T47D (cell line): ENCODE results near the gene SEMA6A.

Source experiments
- DNase-seq, 2 experiments: peaks; one replicate each; pipeline versions ENCODE4 v3.0.0 to v3.0.0-alpha.2; 2011 to 2012; ENCODE audit warnings: low read depth in 1 of 2, low spot score in 1 of 2
- JUND ChIP-seq: IDR thresholded peaks from 2 replicates; pipeline ENCODE4 v1.6.1; 2012; ENCODE audit warnings: low read depth
- in situ Hi-C: cut with HindIII; loops from 2 replicates; pipeline ENCODE4 v1.10.0; 2016; ENCODE audit warnings: low sequenced_read_pairs, low pct_unique_long_range_greater_than_20kb

Gene SEMA6A

DNA sequence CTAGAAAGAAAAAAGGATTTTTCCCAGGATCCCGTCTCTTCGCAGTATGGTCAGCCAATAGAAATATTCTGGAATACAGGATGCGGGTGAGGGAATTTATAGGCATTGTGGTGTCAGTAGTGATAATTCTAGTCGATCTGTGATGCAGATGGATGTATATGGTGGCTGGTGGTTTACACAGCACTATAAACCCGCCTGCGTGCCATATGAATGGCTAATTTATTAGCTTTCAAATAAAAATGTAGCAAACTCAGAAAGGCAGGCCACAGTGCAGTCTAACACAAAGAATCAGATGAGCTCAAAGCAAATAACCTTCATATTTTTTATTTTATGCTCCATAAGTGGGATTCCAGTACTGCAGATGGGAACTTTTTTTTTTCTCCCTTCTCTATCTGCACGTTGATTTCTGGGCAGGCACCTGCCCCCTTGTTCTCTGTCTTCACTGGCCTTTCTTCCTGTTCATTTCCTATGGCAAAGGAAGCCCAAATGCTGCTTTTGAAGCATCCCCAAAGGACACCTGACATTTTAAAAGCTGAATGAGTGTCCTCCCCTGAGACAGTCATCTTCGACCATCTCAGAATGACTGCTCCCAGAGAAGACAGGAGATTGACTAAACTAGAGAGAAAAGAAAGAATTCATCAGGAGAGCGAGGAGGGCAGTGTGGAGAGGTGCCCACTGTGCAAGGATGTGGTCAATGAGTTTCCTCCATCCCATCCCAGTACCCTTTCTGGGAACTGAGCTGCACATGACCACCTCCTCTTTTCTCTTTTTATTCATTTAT is 52.1 kb downstream of the SEMA6A start:
- TF ChIP-seq JUND: no peak
- no peak for DNase-seq
- in situ Hi-C loops: no loop called here

DNA sequence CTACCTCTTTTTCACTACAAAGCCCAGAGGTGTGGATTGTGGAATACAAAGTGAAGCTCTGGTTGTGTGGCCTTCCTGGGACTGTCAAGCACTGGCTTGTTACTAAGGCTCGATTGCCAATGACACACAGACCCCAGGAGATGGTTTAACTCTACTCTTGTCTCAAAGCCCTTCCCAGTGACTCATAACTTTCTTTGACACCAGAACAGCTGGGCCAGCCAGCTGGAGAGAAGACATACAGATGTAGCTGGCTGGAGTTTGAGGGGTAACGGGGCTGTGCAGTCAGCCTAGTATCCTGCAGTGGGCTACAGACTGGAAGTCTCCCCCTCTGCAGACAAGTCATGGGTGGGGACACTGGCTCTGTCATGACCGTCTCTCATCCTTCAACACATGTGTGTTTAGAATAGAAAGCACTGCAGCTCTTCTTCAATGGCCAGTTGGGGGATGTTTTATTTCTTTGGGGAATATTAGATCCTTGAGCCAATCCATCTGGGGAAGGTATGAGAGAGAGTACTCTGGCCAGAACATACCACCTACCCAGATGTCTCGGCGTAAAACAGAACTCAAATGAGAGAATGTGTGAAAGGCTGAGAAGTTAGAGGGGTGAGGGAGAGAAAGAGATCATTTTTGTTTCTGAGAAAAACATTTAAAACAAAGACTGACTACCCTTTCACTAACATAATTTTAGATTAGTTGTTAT is 53.3 kb downstream of the SEMA6A start:
- TF ChIP-seq JUND: no peak
- no peak for DNase-seq
- in situ Hi-C loops: no loop called here

DNA sequence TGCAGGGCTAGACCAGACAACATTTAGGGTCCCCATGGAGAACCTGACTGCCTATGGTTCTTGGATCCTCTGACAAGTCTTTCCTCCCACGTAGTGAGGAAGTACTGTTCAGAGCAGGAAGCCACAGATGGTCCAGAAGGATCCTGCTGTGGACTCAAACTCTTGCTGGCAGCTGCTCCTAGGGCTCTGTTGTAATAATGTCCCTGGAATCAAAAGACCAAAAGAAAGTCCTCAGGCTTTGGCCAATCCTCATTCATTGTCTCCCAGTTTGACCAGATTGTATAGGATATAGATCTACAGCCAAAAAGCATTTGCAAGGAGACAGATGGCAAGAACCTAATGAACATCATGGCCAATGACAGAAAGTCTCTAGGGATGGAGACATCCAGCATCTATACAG is 53.9 kb downstream of the SEMA6A start:
- in situ Hi-C loops: no loop called here
- TF ChIP-seq JUND: no peak
- no peak for DNase-seq

DNA sequence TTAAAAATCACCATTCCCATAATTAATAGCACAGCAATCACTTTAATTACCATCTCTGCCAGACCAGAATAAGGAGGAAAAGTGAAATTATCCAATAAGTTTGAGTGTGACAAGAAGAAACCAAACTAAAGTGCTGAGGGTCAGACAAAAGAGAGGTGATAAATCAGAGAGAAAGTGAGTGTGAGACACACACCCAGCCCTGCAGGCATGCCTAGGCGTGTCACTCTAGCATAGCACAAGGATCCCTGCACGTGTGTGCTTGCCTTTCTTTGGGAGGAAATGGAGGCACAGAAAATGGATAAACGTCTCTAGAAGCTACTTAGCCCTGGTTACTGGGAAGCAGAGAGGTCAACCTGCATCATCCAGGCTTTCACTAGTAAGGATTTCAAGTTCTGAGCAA is 56.2 kb downstream of the SEMA6A start:
- DNase-seq: no peak
- in situ Hi-C loops: no loop called here
- TF ChIP-seq JUND: no peak

DNA sequence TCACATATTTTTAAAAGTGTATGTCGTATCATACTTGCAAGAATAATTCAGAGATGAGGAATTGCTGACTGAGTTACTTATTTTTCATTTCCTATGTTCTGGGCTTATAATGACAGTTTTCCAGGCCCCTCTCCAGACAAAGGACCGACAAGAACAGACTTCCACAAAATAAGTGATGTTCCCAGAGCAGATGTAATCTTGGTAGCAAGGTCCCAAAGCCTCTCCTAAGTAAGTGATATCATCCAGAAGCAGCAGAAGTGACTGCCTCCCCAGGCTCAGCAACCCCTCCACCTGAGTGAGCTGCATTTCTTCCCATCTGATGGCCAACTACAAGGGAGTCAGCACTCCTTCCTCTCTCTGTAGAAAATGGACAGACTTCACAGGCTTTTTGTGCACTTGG is 57.1 kb downstream of the SEMA6A start:
- no peak for TF ChIP-seq JUND
- in situ Hi-C loops: no loop called here
- no peak for DNase-seq

DNA sequence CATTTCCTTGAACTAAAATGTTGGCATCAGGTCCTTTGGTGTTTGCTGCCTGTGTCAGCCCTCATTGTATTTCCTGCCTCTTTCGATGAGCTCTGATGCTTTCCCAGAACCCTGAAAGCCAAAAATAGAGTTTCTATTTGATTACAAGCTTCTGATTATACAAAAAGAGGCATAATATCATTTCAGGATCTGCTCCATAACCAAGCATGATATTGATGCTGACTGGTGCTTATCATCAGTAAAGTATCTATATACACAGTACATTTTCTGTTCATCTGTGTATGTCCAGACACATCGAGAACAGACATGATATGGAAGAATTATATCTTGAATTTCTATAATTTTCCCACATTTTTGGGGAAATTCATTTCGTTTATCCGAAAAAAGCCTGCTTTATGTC is 58.6 kb downstream of the SEMA6A start:
- DNase-seq: no peak
- TF ChIP-seq JUND: no peak
- in situ Hi-C loops: no loop called here

DNA sequence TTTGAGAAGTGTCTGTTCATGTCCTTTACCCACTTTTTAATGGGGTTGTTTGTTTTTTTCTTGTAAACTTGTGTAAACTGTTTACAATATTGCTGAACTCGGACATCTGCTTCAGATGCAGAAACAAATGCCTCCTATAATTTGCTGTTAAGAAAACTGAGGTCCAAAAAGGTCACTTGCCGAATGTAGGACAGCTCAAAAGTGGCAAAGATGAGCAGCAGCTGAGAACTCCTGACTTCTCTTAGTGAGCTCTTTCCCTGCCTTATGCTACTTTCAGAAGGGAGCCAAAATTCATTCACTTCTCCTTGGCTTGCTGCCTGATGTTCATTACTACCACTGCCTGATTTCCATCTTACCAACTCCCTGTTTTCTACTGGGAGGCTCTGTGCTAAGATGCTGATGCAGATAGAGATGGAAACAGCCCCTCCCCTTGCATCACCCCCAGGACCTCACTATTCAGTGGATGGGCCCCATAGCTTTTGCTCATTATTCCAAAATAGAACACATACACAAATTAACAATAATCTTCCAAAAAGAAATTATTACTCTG is 60.1 kb downstream of the SEMA6A start:
- no peak for DNase-seq
- in situ Hi-C loops: no loop called here
- no peak for TF ChIP-seq JUND

DNA sequence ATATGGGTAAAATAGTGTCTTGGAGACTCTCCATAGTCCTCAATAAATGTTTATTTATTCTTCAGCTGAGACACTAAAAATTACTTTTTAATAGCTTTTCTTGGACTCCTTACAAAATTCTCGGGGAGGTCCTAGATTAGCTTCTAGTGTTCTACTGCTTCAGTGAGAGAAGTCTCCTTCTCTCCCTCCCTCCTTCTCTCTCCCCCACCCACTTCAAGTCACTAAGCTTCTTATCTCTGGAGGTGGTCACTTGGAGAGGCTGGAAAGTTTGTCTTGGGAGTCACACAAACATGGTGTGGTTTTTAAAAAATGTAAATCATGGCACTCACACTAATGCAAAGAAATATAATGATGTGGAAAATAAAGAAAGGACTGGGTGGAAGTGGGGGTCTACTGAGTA is 64.1 kb downstream of the SEMA6A start:
- no peak for TF ChIP-seq JUND
- in situ Hi-C loops: no loop called here
- DNase-seq: no peak

DNA sequence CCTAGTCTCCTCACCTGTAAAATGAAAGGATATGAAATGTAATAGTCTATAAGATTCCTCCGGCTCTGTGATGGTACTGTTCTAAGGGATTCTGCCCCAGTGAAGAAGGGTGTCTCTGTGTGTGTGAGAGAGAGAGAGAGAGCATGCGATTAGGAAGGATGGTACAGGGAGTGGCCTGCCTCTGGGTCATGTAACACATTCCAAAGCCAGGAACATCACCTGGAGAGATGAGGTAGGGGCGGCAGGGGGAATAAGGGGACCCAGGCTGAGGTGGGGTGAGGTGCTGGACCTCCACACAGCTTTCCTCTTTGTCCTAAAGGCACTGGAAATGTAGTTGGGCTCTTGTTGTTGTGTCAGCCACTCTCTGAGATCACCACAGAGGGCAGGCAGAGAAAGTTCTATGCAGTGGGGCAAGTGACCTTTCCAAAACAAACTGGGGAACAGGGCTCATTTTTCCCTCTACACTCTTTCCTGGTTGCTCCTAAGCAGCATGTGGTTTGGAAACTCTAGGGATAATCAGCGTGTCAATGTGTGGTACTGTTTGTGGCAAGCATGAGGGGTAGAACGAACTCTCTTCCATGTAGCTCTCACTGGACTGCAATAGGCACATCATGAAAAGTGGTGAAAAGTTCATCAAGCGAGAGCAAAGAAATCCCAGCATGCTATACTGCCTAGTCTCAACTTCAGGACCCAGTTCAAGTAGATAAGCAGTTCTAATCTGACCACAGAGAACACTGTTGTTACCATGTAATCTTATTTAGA is 65.0 kb downstream of the SEMA6A start:
- TF ChIP-seq JUND: no peak
- DNase-seq: no peak
- in situ Hi-C loops: no loop called here

DNA sequence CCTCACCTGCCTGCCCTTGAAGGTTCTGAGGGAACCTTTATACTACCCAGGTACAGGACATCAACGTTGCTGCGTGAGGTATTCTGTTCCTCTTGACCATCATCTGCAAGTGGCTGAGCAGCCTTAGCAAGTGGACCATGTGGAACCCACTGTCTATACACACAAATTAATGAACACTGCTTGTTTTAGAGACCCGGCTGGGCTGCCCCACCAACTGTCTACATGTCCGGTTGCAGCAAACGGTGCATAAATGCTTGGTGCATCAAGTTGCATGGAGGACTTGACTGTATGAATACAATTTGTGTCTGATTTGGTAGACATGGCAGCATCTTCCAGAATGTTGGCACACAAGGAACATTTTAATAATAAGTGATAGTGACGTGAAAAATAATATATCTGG is 65.8 kb downstream of the SEMA6A start:
- in situ Hi-C loops: no loop called here
- no peak for TF ChIP-seq JUND
- no peak for DNase-seq

DNA sequence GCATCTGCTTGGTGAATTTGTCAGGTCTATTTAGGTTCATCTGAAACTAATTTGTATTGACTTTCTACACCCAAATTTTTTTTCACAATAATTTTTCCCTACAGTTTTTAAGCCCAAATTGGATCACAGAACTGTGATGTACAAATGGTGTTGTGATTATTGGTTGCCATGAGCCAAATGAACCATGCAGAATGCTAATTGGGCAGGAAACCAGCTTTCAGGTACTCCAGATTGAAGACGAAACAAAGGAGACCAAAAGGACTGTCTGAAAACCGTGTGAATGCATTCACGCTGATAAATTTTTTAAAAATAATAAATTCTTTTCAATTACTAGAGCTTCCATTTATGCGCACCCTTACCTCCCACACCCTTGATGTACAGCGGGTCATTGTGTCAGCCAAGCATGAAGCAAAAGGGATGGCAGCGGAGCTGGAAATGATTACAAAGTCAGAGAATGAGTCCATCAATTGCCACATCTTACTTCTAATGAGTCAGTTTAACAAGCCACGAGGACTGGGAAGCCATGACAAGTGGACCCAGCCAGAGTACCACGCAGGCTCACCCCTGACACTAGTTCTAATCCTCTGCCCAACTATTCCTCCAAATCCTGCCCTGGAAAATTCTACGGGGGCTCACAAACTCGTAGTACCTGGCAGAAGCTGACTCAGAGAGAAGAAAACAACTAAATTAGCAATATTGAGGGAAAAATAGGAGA is 66.5 kb downstream of the SEMA6A start:
- DNase-seq: no peak
- no peak for TF ChIP-seq JUND
- in situ Hi-C loops: no loop called here

DNA sequence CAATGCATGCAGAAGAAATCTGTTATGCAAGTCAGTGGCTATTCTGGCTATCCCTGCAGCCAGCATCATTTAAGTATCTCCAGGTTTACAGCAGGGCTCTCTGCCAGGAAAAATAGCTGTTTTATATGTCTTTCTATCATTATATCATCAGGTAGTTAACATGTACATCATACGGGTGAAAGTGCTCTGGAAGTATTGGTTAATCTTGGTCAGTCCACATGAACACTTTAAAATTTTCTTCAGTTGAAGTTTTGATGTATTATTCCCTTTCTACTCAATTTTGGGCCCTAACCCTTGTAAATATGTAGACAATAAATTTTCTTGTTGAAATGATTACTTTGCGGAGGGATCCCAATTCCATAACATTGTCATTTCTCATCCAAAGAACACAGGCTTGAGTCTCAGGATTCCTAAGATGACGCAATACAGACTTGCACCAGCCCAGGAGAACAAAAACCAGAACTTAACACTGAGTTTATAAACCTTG is 67.5 kb downstream of the SEMA6A start:
- no peak for TF ChIP-seq JUND
- in situ Hi-C loops: no loop called here
- no peak for DNase-seq
